OCI-LY7 (cell line): ENCODE results near the gene ZNF300. TPM values are rescaled to one million over a fixed set of nuclear protein-coding genes. Genes with fewer than 3 reads are reported as not detected.

Experiments
- BruUV-seq: library from RNA; stranded (reverse); fragments of 400-500 nt; replicated peaks from 2 replicates; lab custom pipeline; 2021; lab: Mats Ljungman, UMichigan
- CTCF ChIA-PET: fragments of 300-600 bp; sonication (Branson Sonifier 250); formaldehyde crosslinking; loops from one replicate; lab custom pipeline; 2022; ENCODE audit warnings: antibody characterized with exemption; ENCODE audit not compliant: unreplicated experiment; lab: Charles Lee
- POLR2A ChIA-PET: fragments of 300-600 bp; sonication (Branson Sonifier 250); formaldehyde crosslinking; loops from one replicate; lab custom pipeline; 2022; ENCODE audit warnings: antibody characterized with exemption; lab: Charles Lee
- DNase-seq: peaks from one replicate; pipeline ENCODE4 v3.0.0-alpha.2; 2015; ENCODE audit warnings: low spot score
- H2AFZ ChIP-seq: fragments of 200-600 bp; sonication (generic), shearing (Covaris generic); 2 replicates; pipeline ENCODE4 v1.6.1; 2014; ENCODE audit warnings: mild to moderate bottlenecking, antibody characterized with exemption, low read length, moderate library complexity
- H3K27ac ChIP-seq: fragments of 200-600 bp; sonication (generic); 2 replicates; pipeline ENCODE4 v1.5.1; 2014; ENCODE audit warnings: mixed run types, low read depth, mild to moderate bottlenecking, moderate library complexity, low read length, inconsistent platforms; ENCODE audit not compliant: poor library complexity, severe bottlenecking
- H3K36me3 ChIP-seq: fragments of 200-600 bp; sonication (generic); 2 replicates; pipeline ENCODE4 v1.6.1; 2014; ENCODE audit warnings: mild to moderate bottlenecking, antibody characterized with exemption, low read length, moderate library complexity, mixed read lengths; ENCODE audit not compliant: insufficient read depth
- H3K4me1 ChIP-seq: fragments of 200-600 bp; sonication (generic); 2 replicates; pipeline ENCODE4 v1.5.1; 2014; ENCODE audit warnings: mild to moderate bottlenecking, low read length; ENCODE audit not compliant: insufficient read depth, poor library complexity, severe bottlenecking
- H3K4me2 ChIP-seq: fragments of 200-600 bp; sonication (generic); 2 replicates; pipeline ENCODE4 v1.6.1; 2014; ENCODE audit warnings: mild to moderate bottlenecking, low read length
- H3K4me3 ChIP-seq: fragments of 200-600 bp; sonication (generic); 2 replicates; pipeline ENCODE4 v1.5.1; 2014; ENCODE audit warnings: mild to moderate bottlenecking, low read depth, low read length; ENCODE audit not compliant: poor library complexity, severe bottlenecking
- H3K79me2 ChIP-seq: fragments of 200-600 bp; sonication (generic); 2 replicates; pipeline ENCODE4 v1.6.1; 2016; ENCODE audit warnings: low read depth, mild to moderate bottlenecking, low read length, moderate library complexity, mixed read lengths; ENCODE audit not compliant: insufficient read depth
- H3K9me2 ChIP-seq: fragments of 200-600 bp; sonication (generic); 2 replicates; pipeline ENCODE4 v1.6.1; 2016; ENCODE audit warnings: mild to moderate bottlenecking, low read length, mixed read lengths; ENCODE audit not compliant: insufficient read depth
- H3K9me3 ChIP-seq: fragments of 200-600 bp; sonication (generic); 2 replicates; pipeline ENCODE4 v1.6.1; 2014; ENCODE audit warnings: mild to moderate bottlenecking, mixed run types, low read length, mixed read lengths
- H4K20me1 ChIP-seq: fragments of 200-600 bp; sonication (generic); 2 replicates; pipeline ENCODE4 v1.6.1; 2014; ENCODE audit warnings: mild to moderate bottlenecking, antibody characterized with exemption, low read length, moderate library complexity, mixed read lengths; ENCODE audit not compliant: insufficient read depth
- CTCF ChIP-seq: fragments of 200-600 bp; sonication (generic); conservative IDR thresholded peaks from 2 replicates; pipeline ENCODE4 v1.5.1; 2014; ENCODE audit warnings: mild to moderate bottlenecking, antibody characterized with exemption, low read length, moderate library complexity, mixed read lengths
- EZH2phosphoT487 ChIP-seq: fragments of 200-600 bp; sonication (generic); IDR thresholded peaks from 2 replicates; pipeline ENCODE4 v1.6.1; 2018; ENCODE audit warnings: low read depth, borderline replicate concordance, mild to moderate bottlenecking, mixed run types, antibody characterized with exemption, low read length, moderate library complexity, mixed read lengths
- intact Hi-C: fragments of 100-400 bp; cut with micrococcal nuclease; formaldehyde crosslinking; loops from one replicate; pipeline ENCODE4 v1.10.0; 2022; ENCODE audit not compliant: unreplicated experiment
- total RNA-seq, 2 experiments: library from RNA; depleted of rRNA in 1 of 2; stranded (reverse); fragments of >200 nt in 1 of 2; shearing (Covaris generic) in 1 of 2; gene quantifications; 2 replicates each; pipeline ENCODE4 v1.2.3, GENCODE V29; 2014 to 2022

ZNF300 gene
- total RNA-seq, 2 experiments from 2014 or later = not detected

GRCh38 chr5:150905312-150905683 is 518 bp upstream of the ZNF300 start:
- H3K27ac ChIP-seq = no peak overlapping the region
- CTCF ChIA-PET = no interaction called here
- POLR2A ChIA-PET = no interaction called here
- intact Hi-C loops = loop anchor here (2.0 kb wide), 1 partner anchor 78 kb away; no protein-coding TSS in a partner anchor
- H2AFZ ChIP-seq = no peak overlapping the region
- H3K79me2 ChIP-seq = no peaks in the 10 kb centered on the region
- TF ChIP-seq EZH2phosphoT487 (no peak), CTCF (no peak)
- H3K9me2 ChIP-seq = no peaks in the 10 kb centered on the region
- H4K20me1 ChIP-seq = no peaks in the 10 kb centered on the region
- no peak overlapping the region for H3K4me2 ChIP-seq
- DNase-seq = no peak
- no peak overlapping the region for H3K4me3 ChIP-seq
- H3K9me3 ChIP-seq = 0 out of 2 replicates have a peak, but pooled peaks cover 6% of the 10 kb centered on the region
- H3K36me3 ChIP-seq = no peaks in the 10 kb centered on the region
- BruUV-seq = no TSS peak
- H3K4me1 ChIP-seq = no peaks in the 10 kb centered on the region

GRCh38 chr5:150901446-150901845 is 3.3 kb downstream of the ZNF300 start:
- Histone ChIP-seq H3K36me3 (no peaks in the 10 kb centered on the region), H3K9me2 (no peaks in the 10 kb centered on the region), H3K4me3 (no peak overlapping the region), H4K20me1 (no peaks in the 10 kb centered on the region), H3K4me2 (no peak overlapping the region), H3K4me1 (no peaks in the 10 kb centered on the region), H2AFZ (no peak overlapping the region), H3K9me3 (peaks cover 16% of the 10 kb centered on the region), H3K79me2 (no peaks in the 10 kb centered on the region), H3K27ac (no peak overlapping the region)
- intact Hi-C loops = no loop called here
- CTCF ChIA-PET = no interaction called here
- TF ChIP-seq CTCF = no peak
- no peak for TF ChIP-seq EZH2phosphoT487
- no peak for DNase-seq
- BruUV-seq = no TSS peak
- POLR2A ChIA-PET = interaction anchor here (1.4 kb wide), 1 partner anchor 11 kb away, joined by 4 read pairs; no protein-coding TSS in a partner anchor

GRCh38 chr5:150895431-150896428 is 9.1 kb downstream of the ZNF300 start:
- H3K4me1 ChIP-seq = no peaks in the 10 kb centered on the region
- H3K4me3 ChIP-seq = no peak overlapping the region
- no TSS peak for BruUV-seq
- no peaks in the 10 kb centered on the region for H3K79me2 ChIP-seq
- no peak overlapping the region for H2AFZ ChIP-seq
- H3K4me2 ChIP-seq = no peak overlapping the region
- H4K20me1 ChIP-seq = no peaks in the 10 kb centered on the region
- POLR2A ChIA-PET = no interaction called here
- CTCF ChIA-PET = no interaction called here
- H3K9me3 ChIP-seq = peaks cover 50% of the 10 kb centered on the region
- no peaks in the 10 kb centered on the region for H3K9me2 ChIP-seq
- DNase-seq = no peak
- no peak for TF ChIP-seq EZH2phosphoT487
- TF ChIP-seq CTCF = no peak
- intact Hi-C loops = no loop called here
- H3K36me3 ChIP-seq = no peaks in the 10 kb centered on the region
- H3K27ac ChIP-seq = no peak overlapping the region
